ENCODE measurements around the gene PPP1R27.

The PPP1R27 gene

GRCh38 chr17:81806461-81807209 lies 28.2 kb downstream of the PPP1R27 start:
- no peak for DNase-seq (ENCODE audit: low read depth)
- no peak for TF ChIP-seq CTCF (conservative IDR thresholded peaks at IDR 0.05; ENCODE audit: low read depth, low read length)
- no peak overlapping the region for H3K4me3 ChIP-seq (ENCODE audit: low read length)

- TF ChIP-seq CTCF (conservative IDR thresholded peaks at IDR 0.05; ENCODE audit: low read depth, low read length) = no peak
- no peak for DNase-seq (ENCODE audit: low read depth)
- H3K4me3 ChIP-seq (ENCODE audit: low read length) = no peak overlapping the region
These were observed 29.0 kb downstream of the PPP1R27 start for GRCh38 chr17:81805707-81806460.

- DNase-seq (ENCODE audit: low read depth) = no peak
- no peak for TF ChIP-seq CTCF (conservative IDR thresholded peaks at IDR 0.05; ENCODE audit: low read depth, low read length)
- no peak overlapping the region for H3K4me3 ChIP-seq (ENCODE audit: low read length)
These were observed 30.1 kb downstream of the PPP1R27 start for GRCh38 chr17:81804559-81805399.

- DNase-seq (ENCODE audit: low read depth) = no peak
- no peak for TF ChIP-seq CTCF (conservative IDR thresholded peaks at IDR 0.05; ENCODE audit: low read depth, low read length)
- no peak within 1 kb of the TSS for H3K4me3 ChIP-seq (ENCODE audit: low read length)
These were observed 30.9 kb downstream of the PPP1R27 start, which contains the start of gene GCGR for GRCh38 chr17:81803728-81804558. Gene GCGR (plus strand): TSS chr17:81804150. CDS start chr17:81809019, 4,869 bp downstream.

GRCh38 chr17:81802856-81803643 lies 31.8 kb downstream of the PPP1R27 start:
- no peak overlapping the region for H3K4me3 ChIP-seq (ENCODE audit: low read length)
- no peak for TF ChIP-seq CTCF (conservative IDR thresholded peaks at IDR 0.05; ENCODE audit: low read depth, low read length)
- no peak for DNase-seq (ENCODE audit: low read depth)
